Measurements from ENCODE around the gene CCDC6. TPM values are rescaled to one million over a fixed set of nuclear protein-coding genes. Genes with fewer than 3 reads are reported as not detected.
"Not testable (repeated sequence)": the region's sequence is repeated elsewhere in the genome, so short reads cannot be mapped to it uniquely, and the experiment has no call there.

CCDC6 gene
- total and polyA plus RNA-seq, 2 of the 8 experiments (the other 6 are each of a cell fraction or from before 2014, with no cell fraction given) = 42.2 to 74.4 TPM

GRCh38 chr10:59876695-59877094 lies 29.7 kb downstream of the CCDC6 start (continued):
- TF ChIP-seq TAF7 (optimal IDR thresholded peaks at IDR 0.05; ENCODE audit: borderline replicate concordance, low read depth, low read length) (no peak), SRF (IDR thresholded peaks at IDR 0.05; ENCODE audit: low read depth, low read length) (no peak), KDM4A (IDR thresholded peaks at IDR 0.05; ENCODE audit: low read depth, low read length, severe bottlenecking) (no peak), CTCF (IDR thresholded peaks at IDR 0.05; ENCODE audit: control extremely low read depth in 1 of 3, insufficient read depth in 1 of 3, low read depth in 1 of 3, low read length in 3 of 3) (no peak), RAD21 (IDR thresholded peaks at IDR 0.05 in 1 of 2, conservative IDR thresholded peaks at IDR 0.05 in 1 of 2; ENCODE audit: low read depth in 2 of 2, low read length in 2 of 2) (no peak), CREB1 (IDR thresholded peaks at IDR 0.05) (no peak), POLR2A (IDR thresholded peaks at IDR 0.05; ENCODE audit: control extremely low read depth in 1 of 2, low read depth in 2 of 2, low read length in 2 of 2) (no peak)

- not testable (repeated sequence) for H4K8ac ChIP-seq (ENCODE audit: extremely low read depth, insufficient read depth, low read length); H3K9me3 ChIP-seq (ENCODE audit: insufficient read depth in 2 of 2, low read depth in 1 of 2, low read length in 1 of 2); FAIRE-seq; H3K9ac ChIP-seq (replicated peaks in 1 of 4; ENCODE audit: extremely low read depth in 1 of 4, low read depth in 3 of 4, low read length in 3 of 4); DNase-seq (ENCODE audit: low read depth in 1 of 2, low spot score in 2 of 2); H3K56ac ChIP-seq (replicated peaks; ENCODE audit: insufficient read length, low read depth, low read length); H3K4me2 ChIP-seq (ENCODE audit: insufficient read depth in 1 of 2, low read depth in 2 of 2, low read length in 2 of 2); H3K14ac ChIP-seq (ENCODE audit: insufficient read length); H2BK12ac ChIP-seq (ENCODE audit: low read depth, low read length); H3K27me3 ChIP-seq (replicated peaks in 1 of 4; ENCODE audit: control insufficient read depth in 3 of 4, extremely low read depth in 1 of 4, insufficient read depth in 3 of 4, low read length in 3 of 4); H2BK15ac ChIP-seq (ENCODE audit: low read length); H2AFZ ChIP-seq (ENCODE audit: low read length); H2BK20ac ChIP-seq (ENCODE audit: low read length); H2BK5ac ChIP-seq (ENCODE audit: low read depth, low read length); H3K79me1 ChIP-seq (ENCODE audit: low read depth, low read length); H3K4ac ChIP-seq (replicated peaks; ENCODE audit: insufficient read length, low read depth, low read length); H2BK120ac ChIP-seq (replicated peaks; ENCODE audit: low read depth, low read length); H3K18ac ChIP-seq (ENCODE audit: extremely low read depth, low read length); H3K23me2 ChIP-seq (ENCODE audit: low read depth, low read length); H3K36me3 ChIP-seq (ENCODE audit: control insufficient read depth in 2 of 4, insufficient read depth in 4 of 4, low read length in 3 of 4); H3K23ac ChIP-seq (ENCODE audit: insufficient read length); H3K27ac ChIP-seq (ENCODE audit: low read depth, low read length); H2AK5ac ChIP-seq (ENCODE audit: low read depth, low read length); H4K91ac ChIP-seq (replicated peaks; ENCODE audit: insufficient read length, low read length); H4K5ac ChIP-seq (ENCODE audit: insufficient read length, low read depth, low read length); H3K4me3 ChIP-seq (ENCODE audit: extremely low read depth in 1 of 4, insufficient read depth in 2 of 4, low read depth in 3 of 4, low read length in 4 of 4)
- H3K4me1 ChIP-seq (replicated peaks in 1 of 4; ENCODE audit: control insufficient read depth in 3 of 4, insufficient read depth in 4 of 4, low read length in 3 of 4) = peaks cover 2 to 30% (median 13%) of the 10 kb centered on the region in 4 experiments; a peak in 4 of 7 replicates
- 84% methylated on average over 9 of the region's 9 CpGs; no CpG with 5 or more reads in 1 of the 2 experiments for WGBS, 2 experiments (ENCODE audit: extremely low coverage in 1 of 2, insufficient coverage in 1 of 2, insufficient read length in 1 of 2, insufficient replicate concordance in 2 of 2, low coverage in 1 of 2, low lambda C conversion rate in 2 of 2, missing lambda C conversion rate in 1 of 2)
- peaks cover 47 to 100% of the 10 kb centered on the region in 2 experiments for H3K79me2 ChIP-seq (ENCODE audit: control insufficient read depth in 1 of 2, insufficient read depth in 2 of 2, low read length in 2 of 2)
- peaks cover 4 to 12% of the 10 kb centered on the region in 2 experiments for H4K20me1 ChIP-seq (replicated peaks in 1 of 2; ENCODE audit: control insufficient read depth in 1 of 2, insufficient read depth in 2 of 2, low read length in 2 of 2)
- ChIA-PET POLR2A (ENCODE audit: partially characterized antibody) (interaction anchor here (0.7 to 1.2 kb wide), 2 partner anchors 12 to 24 kb away, joined by 3 read pairs; no protein-coding TSS in a partner anchor), CTCF (ENCODE audit: partially characterized antibody) (interaction anchor here (0.6 to 6.0 kb wide), 2 partner anchors 10 to 106 kb away, joined by 3 to 32 read pairs; no protein-coding TSS in a partner anchor)
These were observed 30.1 kb downstream of the CCDC6 start for GRCh38 chr10:59876208-59876607.

Data from H1 (cell line).